Liver (tissue), 9 donors: ENCODE results near the gene RAMAC. TPM values are rescaled to one million over a fixed set of nuclear protein-coding genes. Genes with fewer than 3 reads are reported as not detected.

ENCODE experiments used
- DNase-seq: peaks from one replicate; pipeline ENCODE4 v3.0.0-alpha.2; 2017; ENCODE audit warnings: low spot score
- H3K27ac ChIP-seq, 2 donors: one replicate each; pipeline ENCODE4 v1.7.0; 2013; ENCODE audit warnings: inconsistent platforms in 2 of 2, low read length in 2 of 2, control low read depth in 1 of 2, low read depth in 1 of 2, mild to moderate bottlenecking in 1 of 2
- H3K27me3 ChIP-seq, 4 donors: one replicate each; pipeline versions ENCODE4 v1.6.1 to v1.7.0; 2013; ENCODE audit warnings: low read length in 3 of 4, inconsistent platforms in 1 of 4, mild to moderate bottlenecking in 1 of 4, moderate library complexity in 1 of 4; ENCODE audit not compliant: control insufficient read depth in 4 of 4, insufficient read depth in 4 of 4
- H3K36me3 ChIP-seq, 4 donors: one replicate each; pipeline versions ENCODE4 v1.6.1 to v1.7.0; 2013; ENCODE audit warnings: low read length in 3 of 4, mild to moderate bottlenecking in 3 of 4, low read depth in 1 of 4, moderate library complexity in 1 of 4; ENCODE audit not compliant: control insufficient read depth in 4 of 4, insufficient read depth in 3 of 4
- H3K4me1 ChIP-seq, 4 donors: one replicate each; pipeline versions ENCODE4 v1.6.1 to v1.7.0; 2013; ENCODE audit warnings: low read length in 3 of 4, mild to moderate bottlenecking in 3 of 4, moderate library complexity in 1 of 4; ENCODE audit not compliant: control insufficient read depth in 4 of 4, insufficient read depth in 4 of 4
- H3K4me3 ChIP-seq, 3 donors: one replicate each; pipeline versions ENCODE4 v1.6.1 to v1.7.0; 2013; ENCODE audit warnings: low read length in 3 of 3, control low read depth in 1 of 3, low read depth in 1 of 3, mild to moderate bottlenecking in 1 of 3
- H3K9ac ChIP-seq, 2 donors: one replicate each; pipeline ENCODE4 v1.7.0; 2013; ENCODE audit warnings: low read length in 2 of 2, mild to moderate bottlenecking in 2 of 2, moderate library complexity in 2 of 2, control low read depth in 1 of 2, low read depth in 1 of 2
- H3K9me3 ChIP-seq, 4 donors: one replicate each; pipeline versions ENCODE4 v1.6.1 to v1.7.0; 2013; ENCODE audit warnings: low read length in 3 of 4; ENCODE audit not compliant: control insufficient read depth in 4 of 4
- FOXA1 ChIP-seq: IDR thresholded peaks from 2 replicates; pipeline ENCODE4 v1.6.1; 2016; ENCODE audit warnings: antibody characterized with exemption
- HNF4A ChIP-seq, 2 donors: conservative IDR thresholded peaks; 2 replicates each; pipeline ENCODE4 v1.6.1; 2016; ENCODE audit warnings: antibody characterized with exemption in 2 of 2, mild to moderate bottlenecking in 2 of 2
- JUND ChIP-seq, 2 donors: IDR thresholded peaks; 2 replicates each; pipeline ENCODE4 v1.6.1; 2016; ENCODE audit warnings: antibody characterized with exemption in 2 of 2
- RAD21 ChIP-seq, 2 donors: IDR thresholded peaks; 2 replicates each; pipeline ENCODE4 v1.6.1; 2016; ENCODE audit warnings: antibody characterized with exemption in 2 of 2, mild to moderate bottlenecking in 2 of 2
- RXRA ChIP-seq, 2 donors: IDR thresholded peaks; 2 replicates each; pipeline ENCODE4 v1.6.1; 2017 to 2018; ENCODE audit warnings: antibody characterized with exemption in 2 of 2, mild to moderate bottlenecking in 1 of 2
- SP1 ChIP-seq: IDR thresholded peaks from 2 replicates; pipeline ENCODE4 v1.6.1; 2018; ENCODE audit warnings: antibody characterized with exemption, mild to moderate bottlenecking
- TAF1 ChIP-seq: conservative IDR thresholded peaks from 2 replicates; pipeline ENCODE4 v1.6.1; 2016; ENCODE audit warnings: antibody characterized with exemption, mild to moderate bottlenecking
- WGBS: extraction: QIAGEN DNeasy Blood & Tissue Kit; methylation state at CpG from one replicate; pipeline ENCODE4 v1.1.7; 2013; 5-methylcytosine and 5-hydroxymethylcytosine counted together
- polyA plus RNA-seq, 2 donors: library from polyadenylated mRNA; stranded (reverse) in 1 of 2; unstranded in 1 of 2; fragments of 200-250 nt in 1 of 2; fragments of >200 nt in 1 of 2; fragmentation: Nextera tagmentation in 1 of 2; extraction: Ambion mirVana in 1 of 2; gene quantifications; one replicate each; pipeline versions ENCODE4 v1.2.1 to v1.2.3, GENCODE V29; 2013 to 2015
- total RNA-seq, 2 donors: library from RNA; depleted of rRNA; stranded (reverse); fragments of >200 nt; gene quantifications; one replicate each; pipeline ENCODE4 v1.2.3, GENCODE V29; 2014
- TF ChIP-seq, protein P1 (sequence below): fragments of 150-350 bp; IDR thresholded peaks from 2 replicates; pipeline ENCODE4 v1.5.1; 2017; ENCODE audit warnings: improper control_type of control experiment, low read depth, low read length; ENCODE audit not compliant: missing input control
- TF ChIP-seq, protein P2 (sequence below): IDR thresholded peaks from 2 replicates; pipeline ENCODE4 v1.6.1; 2016; ENCODE audit warnings: antibody characterized with exemption
- TF ChIP-seq, protein P3 (sequence below): IDR thresholded peaks from 2 replicates; pipeline ENCODE4 v1.6.1; 2016; ENCODE audit warnings: antibody characterized with exemption
- donor health status: healthy.
- donor health status: healthy.
- donor health status: healthy.
- donor health status: healthy.
- donor health status: healthy.

Gene RAMAC
- total and polyA plus RNA-seq, 4 donors, result 10.0 to 26.1 (median 16.6) TPM

DNA sequence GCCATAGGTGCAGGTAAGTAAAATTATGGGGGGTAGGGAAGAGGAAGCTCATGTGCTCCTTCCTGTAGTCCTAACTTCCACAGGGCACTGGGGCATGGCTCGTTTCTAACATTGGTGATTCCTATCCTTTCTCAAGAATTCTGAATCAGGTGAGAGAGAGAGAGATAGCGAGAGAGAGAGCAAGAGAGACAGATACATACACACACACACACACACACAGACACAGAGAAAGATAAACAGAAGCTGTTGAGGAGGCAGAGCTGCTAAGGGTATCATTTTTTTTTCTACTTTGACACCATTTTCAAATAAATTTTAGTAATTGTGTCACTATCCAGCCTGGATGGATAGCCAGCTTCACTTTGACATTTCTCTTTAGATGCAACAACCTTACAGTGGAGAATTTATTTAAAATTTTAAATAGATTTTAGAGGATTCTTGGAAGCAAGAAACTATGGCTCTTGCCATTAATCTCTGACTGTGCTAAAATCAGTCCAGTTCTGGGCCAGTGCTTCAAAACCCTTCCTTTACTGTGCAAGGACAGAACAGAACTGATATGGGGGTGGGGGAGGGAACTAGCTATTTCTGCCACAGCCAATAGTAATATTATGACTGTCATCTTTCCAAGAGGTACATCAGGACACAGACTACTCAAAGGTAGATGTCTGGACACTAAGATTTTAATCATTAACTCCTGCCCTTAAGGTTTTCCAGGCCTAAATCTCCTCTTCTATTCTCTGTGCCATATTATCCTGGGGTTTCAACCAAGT is 14.6 kb upstream of the RAMAC start:
- H3K36me3 ChIP-seq, result no peaks in the 10 kb centered on the region
- TF ChIP-seq TAF1, result peak; percentile 62
- TF ChIP-seq RAD21 (IDR thresholded peaks at IDR 0.05), result peak in 1 of 2 donors; percentile 22
- TF ChIP-seq SP1, result peak; percentile 45
- peak in 1 of 2 donors; percentile 26 for TF ChIP-seq RXRA (IDR thresholded peaks at IDR 0.05)
- TF ChIP-seq JUND (IDR thresholded peaks at IDR 0.05), result no peak
- peak overlapping the region; percentile 47 to 53 for H3K27ac ChIP-seq
- no peak for DNase-seq
- H3K27me3 ChIP-seq, result no peaks in the 10 kb centered on the region
- no peak overlapping the region for H3K4me3 ChIP-seq
- 35% methylated on average over 2 of the region's 2 CpGs for WGBS
- H3K9ac ChIP-seq, result no peak overlapping the region
- peaks cover 8 to 42% (median 34%) of the 10 kb centered on the region in 4 donors for H3K4me1 ChIP-seq
- no peaks in the 10 kb centered on the region for H3K9me3 ChIP-seq

DNA sequence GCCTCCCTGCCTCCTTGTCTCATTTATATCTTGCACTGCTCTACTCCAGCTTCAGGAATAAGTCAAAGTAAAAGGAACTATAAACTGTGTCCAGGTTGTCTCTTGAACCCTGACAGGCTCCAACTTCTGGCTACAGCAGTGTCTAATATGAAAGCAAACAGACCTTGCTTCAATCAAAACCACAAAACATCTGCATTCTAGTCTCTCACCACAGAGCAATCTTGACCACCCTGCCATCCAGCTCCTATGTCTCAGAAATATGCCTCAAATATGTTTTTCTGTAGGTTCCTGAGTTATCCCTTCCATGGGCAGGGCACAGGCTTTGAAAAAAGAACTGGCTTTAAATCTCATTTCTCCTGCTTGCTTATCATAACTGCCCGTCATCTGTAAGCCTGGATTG is 13.0 kb upstream of the RAMAC start:
- 53% methylated on average over 1 of the region's 1 CpG for WGBS
- TF ChIP-seq HNF4A (conservative IDR thresholded peaks at IDR 0.05), result no peak
- TF ChIP-seq RXRA (IDR thresholded peaks at IDR 0.05), result no peak
- TF ChIP-seq, protein P1, sequence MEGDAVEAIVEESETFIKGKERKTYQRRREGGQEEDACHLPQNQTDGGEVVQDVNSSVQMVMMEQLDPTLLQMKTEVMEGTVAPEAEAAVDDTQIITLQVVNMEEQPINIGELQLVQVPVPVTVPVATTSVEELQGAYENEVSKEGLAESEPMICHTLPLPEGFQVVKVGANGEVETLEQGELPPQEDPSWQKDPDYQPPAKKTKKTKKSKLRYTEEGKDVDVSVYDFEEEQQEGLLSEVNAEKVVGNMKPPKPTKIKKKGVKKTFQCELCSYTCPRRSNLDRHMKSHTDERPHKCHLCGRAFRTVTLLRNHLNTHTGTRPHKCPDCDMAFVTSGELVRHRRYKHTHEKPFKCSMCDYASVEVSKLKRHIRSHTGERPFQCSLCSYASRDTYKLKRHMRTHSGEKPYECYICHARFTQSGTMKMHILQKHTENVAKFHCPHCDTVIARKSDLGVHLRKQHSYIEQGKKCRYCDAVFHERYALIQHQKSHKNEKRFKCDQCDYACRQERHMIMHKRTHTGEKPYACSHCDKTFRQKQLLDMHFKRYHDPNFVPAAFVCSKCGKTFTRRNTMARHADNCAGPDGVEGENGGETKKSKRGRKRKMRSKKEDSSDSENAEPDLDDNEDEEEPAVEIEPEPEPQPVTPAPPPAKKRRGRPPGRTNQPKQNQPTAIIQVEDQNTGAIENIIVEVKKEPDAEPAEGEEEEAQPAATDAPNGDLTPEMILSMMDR, result no peak
- TF ChIP-seq, protein P2, sequence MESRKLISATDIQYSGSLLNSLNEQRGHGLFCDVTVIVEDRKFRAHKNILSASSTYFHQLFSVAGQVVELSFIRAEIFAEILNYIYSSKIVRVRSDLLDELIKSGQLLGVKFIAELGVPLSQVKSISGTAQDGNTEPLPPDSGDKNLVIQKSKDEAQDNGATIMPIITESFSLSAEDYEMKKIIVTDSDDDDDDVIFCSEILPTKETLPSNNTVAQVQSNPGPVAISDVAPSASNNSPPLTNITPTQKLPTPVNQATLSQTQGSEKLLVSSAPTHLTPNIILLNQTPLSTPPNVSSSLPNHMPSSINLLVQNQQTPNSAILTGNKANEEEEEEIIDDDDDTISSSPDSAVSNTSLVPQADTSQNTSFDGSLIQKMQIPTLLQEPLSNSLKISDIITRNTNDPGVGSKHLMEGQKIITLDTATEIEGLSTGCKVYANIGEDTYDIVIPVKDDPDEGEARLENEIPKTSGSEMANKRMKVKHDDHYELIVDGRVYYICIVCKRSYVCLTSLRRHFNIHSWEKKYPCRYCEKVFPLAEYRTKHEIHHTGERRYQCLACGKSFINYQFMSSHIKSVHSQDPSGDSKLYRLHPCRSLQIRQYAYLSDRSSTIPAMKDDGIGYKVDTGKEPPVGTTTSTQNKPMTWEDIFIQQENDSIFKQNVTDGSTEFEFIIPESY, result no peak
- TF ChIP-seq RAD21 (IDR thresholded peaks at IDR 0.05), result no peak
- no peak for TF ChIP-seq SP1

DNA sequence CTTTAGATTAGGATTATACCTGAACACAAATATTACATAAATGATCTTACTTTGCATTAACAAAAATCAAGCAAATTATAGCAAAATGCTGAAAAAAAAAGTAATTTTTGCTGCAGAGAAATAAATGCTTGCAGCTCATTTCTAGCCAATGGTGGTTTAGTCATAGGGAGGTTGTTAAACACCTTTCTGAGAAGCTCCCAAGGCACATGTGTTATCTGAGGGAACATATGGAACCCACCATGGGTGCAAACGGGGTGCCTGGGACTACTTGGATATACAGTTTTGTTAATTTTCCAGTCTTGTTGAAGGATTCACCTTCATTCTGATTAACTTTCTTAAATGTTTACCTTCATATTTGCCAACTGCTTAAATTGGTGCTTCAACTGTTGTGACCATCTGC is 8.9 kb upstream of the RAMAC start:
- WGBS, result 94% methylated on average over 1 of the region's 1 CpG
- no peaks in the 10 kb centered on the region for H3K27me3 ChIP-seq
- H3K36me3 ChIP-seq, result no peaks in the 10 kb centered on the region
- H3K9ac ChIP-seq, result no peak overlapping the region
- no peaks in the 10 kb centered on the region for H3K9me3 ChIP-seq
- H3K4me3 ChIP-seq, result no peak overlapping the region
- no peak overlapping the region for H3K27ac ChIP-seq
- TF ChIP-seq FOXA1 (no peak), JUND (IDR thresholded peaks at IDR 0.05) (no peak), RAD21 (IDR thresholded peaks at IDR 0.05) (no peak), SP1 (no peak), RXRA (IDR thresholded peaks at IDR 0.05) (no peak)
- TF ChIP-seq, protein P2, result no peak
- TF ChIP-seq, protein P3, sequence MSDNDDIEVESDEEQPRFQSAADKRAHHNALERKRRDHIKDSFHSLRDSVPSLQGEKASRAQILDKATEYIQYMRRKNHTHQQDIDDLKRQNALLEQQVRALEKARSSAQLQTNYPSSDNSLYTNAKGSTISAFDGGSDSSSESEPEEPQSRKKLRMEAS, result no peak
- H3K4me1 ChIP-seq, result peaks cover 0 to 13% (median 10%) of the 10 kb centered on the region in 4 donors
- DNase-seq, result no peak

More for the DNA sequence above, 13.0 kb upstream of the RAMAC start:
- Histone ChIP-seq H3K27me3 (no peaks in the 10 kb centered on the region), H3K36me3 (no peaks in the 10 kb centered on the region), H3K9me3 (no peaks in the 10 kb centered on the region), H3K4me3 (no peak overlapping the region), H3K27ac (no peak overlapping the region), H3K4me1 (peaks cover 8 to 42% (median 34%) of the 10 kb centered on the region in 4 donors), H3K9ac (no peak overlapping the region)
- no peak for DNase-seq
